PC-3 (cell line): ENCODE measurements around the gene SNUPN.
"Not testable (repeated sequence)": the region's sequence is repeated elsewhere in the genome, so short reads cannot be mapped to it uniquely, and the experiment has no call there.

Experiments used
- EZH2 ChIP-seq: fragments of 300-600 bp; sonication (generic); IDR thresholded peaks from one replicate; pipeline ENCODE4 v1.6.1; 2017; ENCODE audit warnings: antibody characterized with exemption, mild to moderate bottlenecking, low read length; ENCODE audit not compliant: unreplicated experiment
- EZH2phosphoT487 ChIP-seq: fragments of 300-600 bp; sonication (generic); IDR thresholded peaks from 2 replicates; pipeline ENCODE4 v1.6.1; 2018; ENCODE audit warnings: mild to moderate bottlenecking, antibody characterized with exemption, low read length, borderline replicate concordance
- TF ChIP-seq, protein P1 (sequence below): fragments of 300-600 bp; sonication (generic); conservative IDR thresholded peaks from 2 replicates; pipeline ENCODE4 v1.5.1; 2017; ENCODE audit warnings: antibody characterized with exemption, low read depth, mild to moderate bottlenecking, low read length

DNA sequence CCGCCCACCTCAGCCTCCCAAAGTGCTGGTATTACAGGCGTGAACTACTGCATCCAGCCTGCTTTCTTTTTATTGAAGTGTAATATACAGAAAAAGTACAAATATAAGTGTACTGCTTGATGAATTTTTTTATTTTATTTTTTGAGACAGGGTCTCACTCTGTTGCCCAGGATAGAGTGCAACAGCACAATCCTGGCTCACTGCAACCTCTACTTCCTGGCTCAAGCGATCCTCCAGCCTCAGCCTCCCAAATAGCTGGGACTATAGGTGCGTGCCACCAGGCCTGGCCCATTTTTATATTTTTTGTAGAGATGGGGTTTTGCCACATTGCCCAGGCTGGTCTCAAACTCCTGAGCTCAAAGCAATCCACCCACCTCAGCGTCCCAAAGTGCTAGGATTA lies 42.6 kb downstream of the SNUPN start:
- TF ChIP-seq, protein P1, sequence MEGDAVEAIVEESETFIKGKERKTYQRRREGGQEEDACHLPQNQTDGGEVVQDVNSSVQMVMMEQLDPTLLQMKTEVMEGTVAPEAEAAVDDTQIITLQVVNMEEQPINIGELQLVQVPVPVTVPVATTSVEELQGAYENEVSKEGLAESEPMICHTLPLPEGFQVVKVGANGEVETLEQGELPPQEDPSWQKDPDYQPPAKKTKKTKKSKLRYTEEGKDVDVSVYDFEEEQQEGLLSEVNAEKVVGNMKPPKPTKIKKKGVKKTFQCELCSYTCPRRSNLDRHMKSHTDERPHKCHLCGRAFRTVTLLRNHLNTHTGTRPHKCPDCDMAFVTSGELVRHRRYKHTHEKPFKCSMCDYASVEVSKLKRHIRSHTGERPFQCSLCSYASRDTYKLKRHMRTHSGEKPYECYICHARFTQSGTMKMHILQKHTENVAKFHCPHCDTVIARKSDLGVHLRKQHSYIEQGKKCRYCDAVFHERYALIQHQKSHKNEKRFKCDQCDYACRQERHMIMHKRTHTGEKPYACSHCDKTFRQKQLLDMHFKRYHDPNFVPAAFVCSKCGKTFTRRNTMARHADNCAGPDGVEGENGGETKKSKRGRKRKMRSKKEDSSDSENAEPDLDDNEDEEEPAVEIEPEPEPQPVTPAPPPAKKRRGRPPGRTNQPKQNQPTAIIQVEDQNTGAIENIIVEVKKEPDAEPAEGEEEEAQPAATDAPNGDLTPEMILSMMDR: not testable (repeated sequence)
- not testable (repeated sequence) for TF ChIP-seq EZH2phosphoT487, EZH2
